Activated CD8-positive, alpha-beta T cell treated with anti-CD3 and anti-CD28 coated beads, Interleukin-2, amount 10 ng/mL, durations not matched to agents 7 days and 5 days (primary cell): ENCODE measurements around the gene JMJD1C. TPM values are rescaled to one million over a fixed set of nuclear protein-coding genes. Genes with fewer than 3 reads are reported as not detected.

Experiments
- ATAC-seq: fragments of 150-1000 bp; cut with Tn5 transposase; one replicate; pipeline ENCODE4 v1.10.0; 2021; ENCODE audit warnings: moderate library complexity
- CTCF ChIA-PET: fragments of 350-600 bp; sonication (Branson Sonifier 250); formaldehyde crosslinking; loops from one replicate; lab custom pipeline; 2021; ENCODE audit warnings: antibody characterized with exemption; lab: Charles Lee
- POLR2A ChIA-PET: fragments of 350-600 bp; sonication (Branson Sonifier 250); formaldehyde crosslinking; loops from one replicate; lab custom pipeline; 2021; ENCODE audit warnings: antibody characterized with exemption; lab: Charles Lee
- DNase-seq: peaks from one replicate; pipeline ENCODE4 v3.0.0-alpha.2; 2020
- H3K27ac Mint-ChIP-seq: one replicate; pipeline ENCODE4 v1.8.0; 2021; ENCODE audit warnings: mild to moderate bottlenecking, mixed read lengths
- H3K27me3 Mint-ChIP-seq: one replicate; pipeline ENCODE4 v1.8.0; 2021; ENCODE audit warnings: low read depth, mixed read lengths
- H3K36me3 Mint-ChIP-seq: one replicate; pipeline ENCODE4 v1.8.0; 2021; ENCODE audit warnings: low read depth, mixed read lengths
- H3K4me1 Mint-ChIP-seq: one replicate; pipeline ENCODE4 v1.8.0; 2021; ENCODE audit warnings: low read depth, mixed read lengths
- H3K4me3 Mint-ChIP-seq: one replicate; pipeline ENCODE4 v1.8.0; 2021; ENCODE audit warnings: mild to moderate bottlenecking, mixed read lengths
- H3K9me3 Mint-ChIP-seq: one replicate; pipeline ENCODE4 v1.8.0; 2022; ENCODE audit warnings: mixed read lengths; ENCODE audit not compliant: insufficient read depth
- total RNA-seq, 2 experiments: library from RNA; stranded (reverse); gene quantifications; one replicate each; pipeline ENCODE4 v1.2.3, GENCODE V29; 2021

The JMJD1C gene
- total RNA-seq, 2 experiments from 2014 or later = 63.0 to 65.1 TPM

DNA sequence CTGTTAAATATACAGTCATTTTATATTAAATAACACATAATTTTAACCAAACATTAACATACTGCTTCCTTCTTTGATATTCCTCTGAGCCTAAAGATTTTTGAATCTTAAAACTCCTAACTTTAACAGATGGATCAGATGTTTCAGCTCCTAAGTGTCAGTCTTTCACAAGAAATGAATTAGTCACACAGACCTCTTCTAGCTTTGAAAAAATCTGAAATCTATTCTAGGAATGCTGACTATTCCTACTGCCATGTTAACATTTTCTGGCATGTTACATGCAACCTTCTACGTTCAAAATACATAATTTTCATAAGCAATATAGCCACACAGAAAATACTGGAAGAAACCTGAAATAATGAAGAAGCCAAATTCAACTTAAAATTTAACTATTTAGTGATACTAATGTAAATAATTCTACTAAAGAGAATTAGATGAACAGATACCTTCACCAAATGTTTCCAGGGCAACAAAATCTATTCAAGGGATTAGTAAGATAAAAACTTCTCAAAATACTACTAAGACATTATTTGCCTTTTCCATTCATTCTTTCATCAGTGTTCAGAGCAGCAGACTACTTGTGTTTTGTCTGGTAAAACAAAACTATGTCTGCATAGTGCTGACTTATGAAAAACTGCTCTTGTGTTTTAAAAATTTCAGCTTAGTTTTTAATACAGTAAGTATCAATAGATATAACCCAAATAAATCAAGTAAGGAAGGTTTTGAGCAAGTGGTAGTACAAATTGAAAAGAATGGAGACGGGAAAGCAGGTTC lies 9.2 kb downstream of the JMJD1C start:
- ChIA-PET POLR2A (no interaction called here), CTCF (interaction anchor here (1.1 kb wide), 1 partner anchor 230 kb away, joined by 3 read pairs; no protein-coding TSS in a partner anchor)
- H3K9me3 Mint-ChIP-seq = no peaks in the 10 kb centered on the region
- no peaks in the 10 kb centered on the region for H3K27me3 Mint-ChIP-seq
- H3K4me1 Mint-ChIP-seq = no peaks in the 10 kb centered on the region
- no peak for DNase-seq
- no peak overlapping the region for H3K4me3 Mint-ChIP-seq
- H3K27ac Mint-ChIP-seq = no peak overlapping the region
- ATAC-seq = no peak
- peaks cover 17% of the 10 kb centered on the region for H3K36me3 Mint-ChIP-seq

DNA sequence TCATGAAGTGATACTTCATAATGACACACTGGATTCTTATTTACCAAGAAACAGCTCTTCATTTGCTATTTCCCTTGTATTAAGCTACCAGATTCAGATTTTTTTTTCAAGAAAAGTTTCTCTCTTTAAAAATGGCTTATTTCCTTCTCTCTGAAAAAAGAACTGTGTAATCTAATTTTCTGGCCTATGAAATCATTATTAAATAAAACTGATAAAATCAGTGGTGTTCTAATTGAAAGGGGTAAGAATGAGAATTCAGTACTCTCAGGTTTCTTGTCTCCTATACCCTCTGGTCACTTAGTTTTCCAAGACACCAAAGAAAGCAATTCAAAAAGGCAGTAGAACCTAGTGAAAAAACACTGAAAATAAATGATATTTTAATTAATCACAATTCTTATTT lies 10.3 kb downstream of the JMJD1C start:
- Mint-ChIP-seq H3K9me3 (no peaks in the 10 kb centered on the region), H3K36me3 (peaks cover 15% of the 10 kb centered on the region), H3K4me1 (no peaks in the 10 kb centered on the region), H3K27me3 (no peaks in the 10 kb centered on the region), H3K27ac (no peak overlapping the region), H3K4me3 (no peak overlapping the region)
- no peak for DNase-seq
- POLR2A ChIA-PET = no interaction called here
- no peak for ATAC-seq
- CTCF ChIA-PET = no interaction called here

DNA sequence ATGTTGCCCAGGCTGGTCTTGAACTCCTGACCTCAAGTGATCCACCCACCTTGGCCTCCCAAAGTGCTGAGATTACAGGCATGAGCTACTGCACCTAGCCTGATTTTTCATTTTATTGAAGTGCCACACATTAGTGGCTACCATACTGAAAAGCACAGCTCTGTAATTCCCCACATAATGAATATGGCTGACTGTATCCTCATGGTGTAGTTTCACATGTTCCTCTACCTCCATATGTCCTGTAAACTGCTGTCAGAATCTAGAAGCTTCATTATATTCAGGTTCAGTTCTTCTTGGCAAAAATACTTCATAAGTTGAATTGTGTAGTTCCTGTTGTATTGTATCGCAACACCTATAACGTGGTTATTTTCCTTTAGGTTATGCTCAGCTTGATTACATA lies 11.1 kb downstream of the JMJD1C start:
- no peak for ATAC-seq
- Mint-ChIP-seq H3K4me3 (no peak overlapping the region), H3K4me1 (no peaks in the 10 kb centered on the region), H3K9me3 (no peaks in the 10 kb centered on the region), H3K27ac (no peak overlapping the region), H3K27me3 (no peaks in the 10 kb centered on the region), H3K36me3 (peaks cover 17% of the 10 kb centered on the region)
- ChIA-PET POLR2A (no interaction called here), CTCF (no interaction called here)
- no peak for DNase-seq

DNA sequence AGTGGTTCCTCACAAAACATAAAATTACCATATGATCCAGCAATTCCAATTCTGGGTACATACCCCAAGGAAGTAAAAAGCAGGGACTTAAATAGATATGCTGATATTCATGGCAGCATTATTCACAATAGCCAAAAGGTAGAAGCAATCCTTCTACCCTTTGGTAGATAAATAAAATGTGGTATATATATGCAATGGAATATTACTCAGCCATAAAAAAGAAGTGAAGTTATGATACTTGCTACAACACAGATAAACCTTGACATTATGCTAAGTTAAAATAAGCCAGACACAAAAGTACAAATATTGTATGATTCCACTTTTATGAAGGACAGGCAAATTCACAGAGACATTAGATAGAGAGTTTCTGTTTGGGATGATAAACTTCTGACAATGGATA lies 13.3 kb downstream of the JMJD1C start:
- H3K27ac Mint-ChIP-seq = no peak overlapping the region
- no peak for ATAC-seq
- H3K9me3 Mint-ChIP-seq = no peaks in the 10 kb centered on the region
- no peaks in the 10 kb centered on the region for H3K27me3 Mint-ChIP-seq
- DNase-seq = no peak
- ChIA-PET POLR2A (no interaction called here), CTCF (no interaction called here)
- H3K4me3 Mint-ChIP-seq = no peak overlapping the region
- H3K36me3 Mint-ChIP-seq = peaks cover 19% of the 10 kb centered on the region
- H3K4me1 Mint-ChIP-seq = no peaks in the 10 kb centered on the region

DNA sequence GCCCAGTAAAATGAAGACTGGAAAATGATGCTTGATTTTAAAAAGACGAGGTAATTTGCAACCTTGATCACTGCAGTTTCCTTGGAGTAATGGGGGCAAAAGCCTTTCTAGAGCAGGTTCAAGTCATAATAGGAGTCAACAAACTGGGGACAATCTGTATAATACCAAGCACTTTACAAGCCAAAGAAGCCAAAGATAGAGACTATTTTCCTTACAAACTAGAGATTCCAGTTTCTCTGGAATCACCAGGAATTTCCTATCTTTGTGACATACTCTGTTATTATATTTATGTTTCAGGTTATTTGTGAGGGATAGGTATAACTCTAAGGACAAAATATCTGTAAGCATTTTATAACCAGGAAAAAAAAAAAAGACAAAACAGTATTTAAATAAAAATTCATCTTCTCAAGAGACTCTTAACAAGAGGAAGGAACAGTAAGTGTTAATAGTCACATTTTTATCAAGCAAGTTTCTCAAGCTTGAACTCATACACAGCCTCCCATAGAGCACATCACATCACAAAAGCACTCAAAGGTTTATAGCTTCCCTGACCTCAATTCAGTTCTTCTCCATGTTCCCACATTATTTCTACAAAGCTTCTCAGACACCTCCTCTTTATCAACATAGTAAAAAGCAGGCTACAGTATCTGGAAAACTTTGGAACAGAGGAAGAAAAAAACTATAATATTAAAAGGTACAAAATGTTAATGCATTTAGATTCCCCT lies 18.9 kb downstream of the JMJD1C start:
- H3K4me1 Mint-ChIP-seq = no peaks in the 10 kb centered on the region
- H3K36me3 Mint-ChIP-seq = peaks cover 19% of the 10 kb centered on the region
- CTCF ChIA-PET = interaction anchor here (1.3 kb wide), 1 partner anchor 12 kb away, joined by 3 read pairs; no protein-coding TSS in a partner anchor
- ATAC-seq (no peak), DNase-seq (no peak)
- no peak overlapping the region for H3K27ac Mint-ChIP-seq
- POLR2A ChIA-PET = no interaction called here
- H3K4me3 Mint-ChIP-seq = no peak overlapping the region
- H3K9me3 Mint-ChIP-seq = peaks cover 4% of the 10 kb centered on the region
- H3K27me3 Mint-ChIP-seq = no peaks in the 10 kb centered on the region

DNA sequence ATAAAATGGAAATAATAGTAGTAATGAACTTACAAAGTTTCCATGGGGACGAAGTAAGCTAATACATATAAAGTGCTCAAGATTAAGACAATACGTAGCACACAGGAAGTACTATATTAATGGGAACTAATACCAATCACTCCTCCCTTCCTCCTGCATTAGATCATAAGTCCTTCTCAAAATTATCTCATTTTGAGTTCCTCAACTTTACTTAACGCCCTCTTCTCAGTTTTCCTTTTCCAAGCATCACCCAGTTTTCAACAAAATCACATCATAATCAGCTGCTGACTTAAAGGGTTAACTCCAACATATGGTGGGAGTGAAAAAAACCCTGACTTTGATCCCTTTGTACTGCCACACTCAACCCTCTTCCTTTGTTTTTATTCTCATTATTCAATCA lies 24.4 kb downstream of the JMJD1C start:
- Mint-ChIP-seq H3K9me3 (peaks cover 4% of the 10 kb centered on the region), H3K4me3 (no peak overlapping the region), H3K27me3 (no peaks in the 10 kb centered on the region), H3K36me3 (peaks cover 8% of the 10 kb centered on the region), H3K4me1 (no peaks in the 10 kb centered on the region), H3K27ac (no peak overlapping the region)
- ChIA-PET POLR2A (no interaction called here), CTCF (no interaction called here)
- no peak for DNase-seq
- ATAC-seq = no peak

DNA sequence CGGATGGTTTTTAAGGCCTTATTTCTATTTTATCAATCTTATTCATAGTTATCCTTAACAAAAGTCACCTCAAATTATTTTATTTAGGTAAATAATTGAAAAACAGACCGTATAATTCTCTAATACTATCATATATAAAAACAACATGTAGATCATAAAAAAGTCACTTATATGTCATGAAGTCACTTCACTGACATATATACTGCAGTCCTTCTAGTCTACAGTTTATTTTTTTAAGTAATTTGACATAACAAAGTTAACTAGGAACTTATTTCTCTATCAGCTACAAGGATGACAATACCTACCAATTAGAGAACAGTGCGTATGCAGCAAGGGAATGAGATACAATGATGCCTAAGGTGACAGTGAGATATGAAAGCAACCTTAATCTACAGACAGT lies 26.2 kb downstream of the JMJD1C start:
- ChIA-PET CTCF (no interaction called here), POLR2A (no interaction called here)
- DNase-seq (no peak), ATAC-seq (no peak)
- H3K36me3 Mint-ChIP-seq = no peaks in the 10 kb centered on the region
- no peak overlapping the region for H3K27ac Mint-ChIP-seq
- H3K27me3 Mint-ChIP-seq = no peaks in the 10 kb centered on the region
- H3K4me3 Mint-ChIP-seq = no peak overlapping the region
- H3K4me1 Mint-ChIP-seq = no peaks in the 10 kb centered on the region
- H3K9me3 Mint-ChIP-seq = no peaks in the 10 kb centered on the region

DNA sequence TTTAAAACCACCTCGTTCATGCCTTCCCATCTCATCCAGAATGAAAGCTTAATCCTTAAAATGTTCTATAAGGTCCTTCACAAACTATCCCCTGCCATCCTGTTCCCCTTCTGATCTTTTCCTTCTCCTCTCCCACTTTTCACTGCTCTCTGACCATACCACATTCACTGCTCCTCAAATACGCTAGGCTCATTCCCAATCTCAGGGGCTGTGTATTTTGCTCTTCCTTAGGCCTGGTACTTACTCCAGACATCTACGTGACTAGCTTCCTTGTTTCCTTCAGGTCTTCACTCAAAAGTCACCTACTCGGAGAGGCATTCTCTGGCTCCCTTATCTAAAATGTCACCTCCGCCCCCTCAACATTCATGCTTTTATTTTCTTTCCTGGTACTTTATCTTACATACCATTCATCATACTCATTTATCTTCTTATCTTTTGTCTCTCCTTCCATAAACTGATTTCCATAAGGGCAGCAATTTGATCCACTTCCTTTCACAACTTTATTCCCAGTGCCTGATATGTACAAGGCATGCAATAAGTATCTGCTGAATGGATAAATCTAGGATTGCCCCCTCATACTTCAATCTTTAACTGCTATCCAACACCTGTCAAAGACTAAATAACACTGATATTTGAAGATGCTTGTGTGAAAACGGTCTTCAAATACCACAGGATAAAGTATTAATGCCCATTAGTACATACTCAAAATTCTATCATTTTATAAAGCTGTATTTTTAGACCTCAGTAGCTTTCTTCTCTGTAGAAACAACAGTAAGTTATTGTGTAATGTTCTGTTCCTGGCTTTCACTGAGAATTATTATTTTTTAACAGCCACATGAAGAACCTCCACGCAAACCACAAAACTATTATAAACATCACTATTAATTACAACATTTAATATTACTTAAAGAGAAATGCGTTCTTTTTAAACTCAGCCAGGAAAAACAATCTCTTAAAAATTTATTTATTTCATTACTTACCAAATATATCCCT lies 27.0 kb downstream of the JMJD1C start:
- Mint-ChIP-seq H3K27me3 (no peaks in the 10 kb centered on the region), H3K9me3 (no peaks in the 10 kb centered on the region), H3K4me3 (no peak overlapping the region), H3K27ac (no peak overlapping the region), H3K4me1 (no peaks in the 10 kb centered on the region), H3K36me3 (no peaks in the 10 kb centered on the region)
- CTCF ChIA-PET = no interaction called here
- ATAC-seq (no peak), DNase-seq (no peak)
- POLR2A ChIA-PET = no interaction called here

DNA sequence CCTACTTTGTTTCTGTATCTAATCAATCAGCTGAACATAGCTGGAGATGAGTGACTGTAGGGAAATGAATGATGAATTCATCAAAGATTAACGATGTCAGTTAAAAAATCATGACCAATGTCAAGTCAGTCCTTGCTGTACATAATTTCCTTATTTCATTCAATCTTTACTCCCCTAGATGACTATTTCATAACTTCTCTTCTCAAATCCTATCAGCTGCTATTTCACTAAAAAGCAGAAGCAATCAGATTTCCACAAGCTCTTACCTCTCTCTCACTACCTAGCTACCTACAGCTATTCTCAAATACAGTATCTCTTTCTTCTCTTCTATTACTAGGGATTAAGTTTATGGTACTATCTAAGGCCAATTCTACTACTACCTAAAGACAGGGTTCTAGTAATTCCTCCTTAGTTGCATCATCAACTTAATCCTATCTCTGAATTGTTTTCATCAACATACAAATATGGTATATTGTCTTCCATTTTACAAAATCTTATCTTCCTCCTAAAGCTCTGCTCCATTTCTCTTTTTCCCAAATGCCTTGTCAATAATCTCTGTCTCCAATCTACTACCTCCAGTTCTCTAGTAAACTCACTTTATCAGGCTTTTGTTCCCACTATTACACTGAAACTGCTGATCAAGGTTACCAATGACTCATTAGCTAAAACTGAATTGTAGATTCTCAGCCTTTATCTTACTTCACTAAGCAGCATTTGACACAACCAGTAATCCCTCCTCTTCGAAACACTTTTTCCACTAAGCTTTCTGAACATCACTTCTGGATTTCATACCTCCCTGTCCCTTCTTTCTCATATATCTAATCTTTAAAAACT lies 28.4 kb downstream of the JMJD1C start:
- ChIA-PET CTCF (no interaction called here), POLR2A (no interaction called here)
- Mint-ChIP-seq H3K36me3 (peaks cover 2% of the 10 kb centered on the region), H3K27me3 (no peaks in the 10 kb centered on the region), H3K4me1 (peaks cover 2% of the 10 kb centered on the region), H3K9me3 (no peaks in the 10 kb centered on the region), H3K27ac (no peak overlapping the region), H3K4me3 (no peak overlapping the region)
- ATAC-seq (no peak), DNase-seq (no peak)

DNA sequence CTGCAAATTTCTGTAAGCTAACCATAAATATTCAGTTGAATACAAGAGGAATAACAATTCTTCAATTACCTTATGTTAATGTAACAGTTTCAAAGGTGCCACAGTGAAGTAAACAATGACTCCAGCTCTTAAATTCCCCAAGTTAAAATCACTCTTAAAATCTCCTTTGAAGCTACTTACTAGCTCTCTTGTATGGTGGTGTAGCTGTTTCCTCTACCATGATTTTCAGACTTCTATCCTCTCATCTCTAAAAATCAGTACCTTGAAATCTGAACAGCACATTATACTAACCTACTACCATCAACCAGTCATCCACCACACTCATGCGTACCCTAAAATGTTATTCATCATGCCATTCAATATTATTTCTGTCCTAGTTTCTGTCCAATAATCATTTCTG lies 29.6 kb downstream of the JMJD1C start:
- H3K9me3 Mint-ChIP-seq = no peaks in the 10 kb centered on the region
- ATAC-seq (no peak), DNase-seq (no peak)
- no peak overlapping the region for H3K4me3 Mint-ChIP-seq
- H3K27ac Mint-ChIP-seq = no peak overlapping the region
- ChIA-PET CTCF (no interaction called here), POLR2A (no interaction called here)
- no peaks in the 10 kb centered on the region for H3K27me3 Mint-ChIP-seq
- peaks cover 9% of the 10 kb centered on the region for H3K4me1 Mint-ChIP-seq
- H3K36me3 Mint-ChIP-seq = peaks cover 9% of the 10 kb centered on the region
